DMS 273 (cell line): ENCODE measurements around the gene NRSN1.
"Not testable (repeated sequence)": the region's sequence is repeated elsewhere in the genome, so short reads cannot be mapped to it uniquely, and the experiment has no call there.

ENCODE experiments used
- DNase-seq: peaks from one replicate; lab custom pipeline; 2025; ENCODE audit not compliant: unreplicated experiment; lab: John Stamatoyannopoulos, UW

Gene NRSN1

GRCh38 chr6:24140591-24140990 lies 14.6 kb downstream of the NRSN1 start:
- DNase-seq: no peak

GRCh38 chr6:24142733-24143132 lies 16.7 kb downstream of the NRSN1 start:
- not testable (repeated sequence) for DNase-seq

DNA sequence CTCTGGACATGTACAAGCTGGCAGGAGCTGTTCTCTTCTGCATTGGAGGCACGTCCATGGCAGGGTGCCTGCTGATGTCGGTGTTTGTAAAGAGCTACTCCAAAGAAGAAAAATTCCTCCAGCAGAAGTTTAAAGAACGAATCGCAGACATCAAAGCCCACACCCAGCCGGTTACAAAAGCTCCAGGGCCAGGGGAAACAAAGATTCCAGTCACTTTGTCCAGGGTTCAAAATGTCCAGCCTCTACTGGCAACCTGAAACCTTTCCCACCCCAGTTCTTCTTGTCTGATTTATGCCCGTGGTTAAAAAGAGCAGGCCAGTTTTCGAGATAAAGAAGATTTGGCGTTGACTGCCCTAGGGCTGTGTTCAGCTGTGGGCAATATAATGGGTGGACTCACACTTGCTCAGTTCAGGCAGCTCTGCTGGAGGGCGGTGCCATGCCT lies 19.7 kb downstream of the NRSN1 start:
- no peak for DNase-seq

DNA sequence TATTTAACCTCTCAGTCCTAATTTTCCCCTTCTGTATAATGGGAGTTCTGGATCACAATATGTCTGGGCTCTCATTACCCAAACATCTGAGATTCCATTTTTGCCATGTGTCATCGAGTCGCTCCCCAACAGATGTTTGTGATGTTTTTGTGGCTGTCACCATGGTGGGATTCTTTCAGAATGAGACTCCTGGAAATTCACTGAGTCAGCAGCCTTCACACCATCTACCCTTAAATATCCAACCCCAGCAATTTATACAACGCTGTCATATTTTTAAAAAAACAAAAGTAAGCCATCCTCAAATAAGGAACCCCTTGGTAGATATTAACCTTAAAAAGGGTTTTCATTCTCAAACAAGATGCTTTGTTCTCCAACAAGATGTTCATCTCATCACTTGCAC lies 20.9 kb downstream of the NRSN1 start:
- DNase-seq: no peak

DNA sequence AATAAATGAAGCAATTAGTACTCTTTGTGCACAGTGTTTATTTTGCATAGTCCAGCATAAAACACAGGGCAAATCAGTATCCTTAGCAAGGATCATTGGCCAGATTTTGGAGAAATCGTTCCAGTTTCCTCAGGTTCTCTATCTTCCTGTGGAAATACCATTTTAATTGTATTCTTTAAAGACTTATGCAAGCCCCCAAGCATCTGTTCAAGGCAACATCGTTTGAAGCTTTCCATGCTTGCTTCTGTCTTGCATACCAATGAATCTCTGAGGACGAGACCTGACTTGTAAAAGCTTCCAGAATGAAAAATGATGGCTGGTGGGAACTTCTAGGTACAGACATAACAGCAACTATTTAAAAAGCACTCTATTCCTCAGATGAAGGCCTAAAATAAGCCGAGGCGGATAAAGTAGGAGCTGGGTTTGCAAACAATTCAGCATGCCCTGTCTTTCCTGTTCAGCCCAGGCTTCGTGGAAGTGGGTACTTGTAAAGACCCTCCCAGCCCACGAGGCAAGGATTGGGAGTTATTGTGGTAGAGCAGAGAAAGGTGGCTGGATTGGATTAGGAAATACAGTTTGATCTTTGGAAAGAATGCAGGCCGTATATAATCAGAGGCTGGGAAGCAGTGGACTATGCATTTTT lies 21.6 kb downstream of the NRSN1 start:
- DNase-seq: peak; percentile 35

DNA sequence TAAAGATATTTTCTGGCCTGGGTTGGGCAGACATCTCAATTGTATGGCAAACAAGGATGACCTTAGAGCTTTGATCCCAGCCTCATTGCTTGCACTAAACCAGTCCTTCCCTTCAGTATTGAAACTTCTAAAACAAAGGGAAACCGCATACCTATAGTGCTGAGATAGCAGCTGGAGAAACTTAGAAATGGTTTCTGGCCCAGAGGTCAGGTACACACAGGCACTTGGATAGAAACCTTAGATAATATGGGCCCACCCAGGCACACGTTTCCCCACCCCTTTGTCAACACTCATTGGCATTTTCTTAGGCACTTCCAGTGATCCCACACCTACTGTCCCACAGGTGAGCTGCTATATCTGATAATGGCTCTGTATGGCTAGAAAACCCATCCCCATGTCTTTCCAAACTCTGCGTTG lies 22.1 kb downstream of the NRSN1 start:
- no peak for DNase-seq

GRCh38 chr6:24148684-24149083 lies 22.7 kb downstream of the NRSN1 start:
- no peak for DNase-seq

GRCh38 chr6:24149296-24149695 lies 23.3 kb downstream of the NRSN1 start:
- DNase-seq: no peak

DNA sequence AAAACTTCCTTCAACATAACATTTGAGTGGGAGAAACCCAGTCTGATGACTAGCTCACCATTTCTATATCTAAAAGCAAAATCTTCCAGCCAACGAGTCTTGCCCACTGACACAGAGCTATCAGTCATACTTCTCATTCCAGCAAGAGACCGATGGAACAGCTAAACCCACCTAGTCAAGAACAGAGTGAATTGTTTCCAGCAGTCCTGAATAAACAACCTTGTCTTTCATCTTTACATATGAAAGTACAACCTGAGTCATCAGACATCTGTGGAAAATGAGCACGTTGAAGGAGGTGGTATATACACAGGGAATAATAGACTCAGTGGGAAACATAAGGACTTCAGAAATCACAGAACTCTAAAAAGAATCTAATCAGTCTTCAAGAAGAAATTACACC lies 23.8 kb downstream of the NRSN1 start:
- no peak for DNase-seq

- no peak for DNase-seq
Observed at GRCh38 chr6:24152014-24152413, 26.0 kb downstream of the NRSN1 start.

DNA sequence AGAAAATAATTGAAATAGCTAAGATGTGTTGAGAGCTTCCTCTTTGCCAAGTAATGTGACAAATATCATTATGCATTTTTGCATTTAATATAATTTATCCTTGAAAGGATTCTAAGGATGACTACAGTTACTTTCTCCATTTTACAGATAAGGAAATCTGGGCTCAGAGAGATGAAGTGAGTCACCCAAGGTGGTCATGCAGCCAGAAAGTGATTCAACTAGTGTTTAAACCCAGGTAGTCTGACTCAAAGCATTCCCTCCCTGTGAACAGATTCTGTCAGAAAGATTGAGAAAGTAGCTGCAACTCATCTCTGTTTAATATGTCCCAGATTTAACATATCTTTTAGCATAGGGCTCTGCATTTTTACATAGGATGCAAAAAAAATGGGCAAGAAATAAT lies 28.1 kb downstream of the NRSN1 start:
- DNase-seq: no peak

DNA sequence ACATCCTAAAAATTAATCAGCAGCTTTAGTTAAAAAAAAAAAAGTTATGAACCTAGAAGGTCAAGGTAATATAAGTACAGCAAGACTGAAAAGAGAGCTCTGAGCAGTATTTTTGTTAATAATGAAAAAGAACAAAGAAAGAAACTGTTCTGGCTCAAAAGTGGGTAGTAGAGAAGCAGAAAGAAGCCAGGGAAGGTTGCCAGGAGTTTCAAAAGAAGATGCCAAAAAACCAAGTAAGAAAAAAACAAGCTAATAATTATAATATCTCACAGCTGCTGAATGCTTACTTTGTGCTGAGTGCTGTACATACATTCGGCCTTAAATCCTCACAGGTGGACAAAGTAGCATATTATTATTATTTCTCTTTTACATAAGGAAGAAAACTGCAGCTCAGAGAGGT lies 31.9 kb downstream of the NRSN1 start:
- DNase-seq: no peak

DNA sequence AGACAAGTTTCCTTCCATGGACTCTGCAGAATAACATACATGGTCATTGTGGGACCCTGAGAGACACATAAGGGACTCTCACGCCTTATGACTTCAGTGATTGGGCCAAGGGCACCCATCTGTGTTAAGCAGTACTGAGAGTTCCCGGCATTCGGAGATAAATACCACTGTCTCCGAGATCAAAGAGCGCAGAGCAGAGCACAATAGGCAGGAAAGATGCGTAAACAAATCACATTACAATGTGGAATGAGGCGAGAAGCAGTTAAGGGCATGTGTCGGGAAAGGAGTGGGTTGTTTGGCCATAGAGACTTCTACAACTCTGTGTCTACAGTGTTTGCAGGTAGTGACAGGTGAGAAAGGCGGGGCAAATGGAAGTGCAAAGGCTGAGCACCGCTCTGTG lies 57.6 kb downstream of the NRSN1 start:
- no peak for DNase-seq

- peak; percentile 1 for DNase-seq
Observed at GRCh38 chr6:24186349-24186748, 60.3 kb downstream of the NRSN1 start.

GRCh38 chr6:24187965-24188577 lies 62.1 kb downstream of the NRSN1 start:
- no peak for DNase-seq

- peak; percentile 22 for DNase-seq
Observed at GRCh38 chr6:24188578-24189080, 62.6 kb downstream of the NRSN1 start.

GRCh38 chr6:24191346-24191745 lies 65.3 kb downstream of the NRSN1 start:
- peak; percentile 13 for DNase-seq

- no peak for DNase-seq
Observed at GRCh38 chr6:24193364-24193763, 67.3 kb downstream of the NRSN1 start.

- DNase-seq: no peak
Observed at GRCh38 chr6:24194978-24195700, 69.1 kb downstream of the NRSN1 start.

DNA sequence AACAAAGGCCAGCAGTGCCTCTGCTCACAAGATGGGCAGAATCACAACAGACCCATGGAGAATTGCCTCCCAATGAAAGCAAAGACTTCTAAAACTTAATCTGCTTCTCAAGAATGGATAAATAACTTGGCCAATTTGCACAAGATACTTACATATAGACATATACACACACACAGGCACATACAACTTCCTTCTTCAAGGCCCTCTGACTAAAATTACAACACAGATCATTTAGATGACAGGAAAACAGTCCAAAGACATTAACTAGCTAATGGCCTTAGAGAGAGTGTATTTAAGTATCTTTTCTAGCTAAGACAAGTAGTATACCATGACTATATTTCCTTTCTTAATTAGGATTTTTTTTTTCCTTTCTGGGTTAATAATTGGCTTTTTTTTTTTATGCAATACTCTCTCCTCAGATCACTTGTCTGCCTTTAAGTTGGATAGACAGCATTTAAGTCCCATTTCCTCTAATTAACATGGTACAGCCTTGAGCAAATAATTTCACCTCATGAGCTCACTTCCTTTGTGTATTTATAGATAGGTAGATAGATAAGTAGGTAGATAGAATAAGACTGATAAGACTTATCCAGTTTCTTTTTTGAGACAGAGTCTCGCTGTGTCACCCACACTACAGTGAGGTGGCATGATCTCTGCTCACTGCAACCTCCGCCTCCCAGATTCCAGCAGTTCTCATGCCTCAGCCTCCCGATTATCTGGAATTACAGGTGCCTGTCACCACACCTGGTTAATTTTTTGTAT lies 70.0 kb downstream of the NRSN1 start:
- DNase-seq: no peak
